MM.1S (cell line): Measurements from ENCODE around the gene CATSPERZ.
A peak's percentile ranks its signal among the peaks of the same experiment; 100 is the strongest.

Experiments used
- DNase-seq: peaks from one replicate; pipeline ENCODE4 v3.0.0-alpha.2; 2015
- H2AFZ ChIP-seq: fragments of 300-600 bp; sonication (generic); 2 replicates; pipeline ENCODE4 v1.6.0; 2016; ENCODE audit warnings: antibody characterized with exemption, low read length
- H3F3A ChIP-seq: fragments of 300-600 bp; sonication (generic); 2 replicates; pipeline ENCODE4 v1.6.1; 2016; ENCODE audit warnings: mild to moderate bottlenecking, antibody characterized with exemption, low read length, moderate library complexity, mixed read lengths; ENCODE audit not compliant: insufficient read depth
- H3K27ac ChIP-seq: fragments of 300-600 bp; sonication (generic); 2 replicates; pipeline ENCODE4 v1.5.1; 2016; ENCODE audit warnings: mild to moderate bottlenecking, low read length
- H3K27me3 ChIP-seq: fragments of 300-600 bp; sonication (generic); replicated peaks from 2 replicates; pipeline ENCODE4 v1.6.0; 2016; ENCODE audit warnings: low read length; ENCODE audit not compliant: insufficient read depth
- H3K36me3 ChIP-seq: fragments of 300-600 bp; sonication (generic); replicated peaks from 2 replicates; pipeline ENCODE4 v1.6.1; 2016; ENCODE audit warnings: mild to moderate bottlenecking, low read length, mixed read lengths; ENCODE audit not compliant: insufficient read depth
- H3K4me1 ChIP-seq: fragments of 300-600 bp; sonication (generic); 2 replicates; pipeline ENCODE4 v1.6.1; 2016; ENCODE audit warnings: low read length, mixed read lengths
- H3K4me2 ChIP-seq: fragments of 300-600 bp; sonication (generic); 2 replicates; pipeline ENCODE4 v1.6.0; 2016; ENCODE audit warnings: low read depth, low read length
- H3K4me3 ChIP-seq: fragments of 300-600 bp; sonication (generic); 2 replicates; pipeline ENCODE4 v1.5.1; 2016; ENCODE audit warnings: low read length, mixed read lengths
- H3K79me2 ChIP-seq: fragments of 300-600 bp; sonication (generic); 2 replicates; pipeline ENCODE4 v1.6.1; 2016; ENCODE audit warnings: mixed run types, low read length, mixed read lengths
- H3K9ac ChIP-seq: fragments of 300-600 bp; sonication (generic); 2 replicates; pipeline ENCODE4 v1.6.1; 2016; ENCODE audit warnings: low read length, mixed read lengths
- H3K9me2 ChIP-seq: fragments of 300-600 bp; sonication (generic); replicated peaks from 2 replicates; pipeline ENCODE4 v1.6.1; 2016; ENCODE audit warnings: mild to moderate bottlenecking, low read length, mixed read lengths; ENCODE audit not compliant: insufficient read depth
- H3K9me3 ChIP-seq: fragments of 300-600 bp; sonication (generic); replicated peaks from 2 replicates; pipeline ENCODE4 v1.6.1; 2016; ENCODE audit warnings: mild to moderate bottlenecking, low read length, mixed read lengths; ENCODE audit not compliant: insufficient read depth
- H4K20me1 ChIP-seq: fragments of 300-600 bp; sonication (generic); 2 replicates; pipeline ENCODE4 v1.6.1; 2016; ENCODE audit warnings: mild to moderate bottlenecking, low read length, moderate library complexity, mixed read lengths; ENCODE audit not compliant: insufficient read depth
- CTCF ChIP-seq: fragments of 300-600 bp; sonication (generic); IDR thresholded peaks from 2 replicates; pipeline ENCODE4 v1.5.1; 2016; ENCODE audit warnings: antibody characterized with exemption, low read length, mixed read lengths
- EZH2 ChIP-seq: fragments of 300-600 bp; sonication (generic); optimal IDR thresholded peaks from 2 replicates; pipeline ENCODE3; 2017; ENCODE audit warnings: low read depth, mild to moderate bottlenecking, antibody characterized with exemption, low read length, mixed read lengths
- EZH2phosphoT487 ChIP-seq: fragments of 300-600 bp; sonication (generic); IDR thresholded peaks from 2 replicates; pipeline ENCODE4 v1.6.1; 2018; ENCODE audit warnings: antibody characterized with exemption, low read length

CATSPERZ gene

GRCh38 chr11:64291262-64291751 lies 8.9 kb upstream of the CATSPERZ start, which contains the start of gene KCNK4:
Gene KCNK4 (plus strand): TSS chr11:64291302. CDS start chr11:64293019, 1,717 bp downstream.
- no peak for DNase-seq
- Histone ChIP-seq H4K20me1 (no peaks in the 10 kb centered on the region), H2AFZ (no peak within 1 kb of the TSS), H3K27me3 (peaks cover 52% of the 10 kb centered on the region), H3K4me2 (peak within 1 kb of the TSS; percentile 12; the same call in 1 of the 2 replicates), H3K9me3 (no peaks in the 10 kb centered on the region), H3K9me2 (no peaks in the 10 kb centered on the region), H3F3A (peaks cover 8% of the 10 kb centered on the region; the same call in 1 of the 2 replicates), H3K36me3 (no peaks in the 10 kb centered on the region), H3K4me3 (no peak within 1 kb of the TSS), H3K9ac (no peak within 1 kb of the TSS), H3K27ac (no peak within 1 kb of the TSS), H3K79me2 (no peaks in the 10 kb centered on the region; the same call in 1 of the 2 replicates), H3K4me1 (0 out of 2 replicates have a peak, but pooled peaks cover under 1% of the 10 kb centered on the region)
- no peak for TF ChIP-seq CTCF
- TF ChIP-seq EZH2, result no peak
- TF ChIP-seq EZH2phosphoT487, result no peak

- H3K4me1 ChIP-seq, result no peaks in the 10 kb centered on the region
- no peak overlapping the region for H3K27ac ChIP-seq
- H3K9ac ChIP-seq, result no peak overlapping the region
- peak overlapping the region; percentile 12; the same call in 1 of the 2 replicates for H3K4me2 ChIP-seq
- no peaks in the 10 kb centered on the region for H4K20me1 ChIP-seq
- no peaks in the 10 kb centered on the region for H3K9me2 ChIP-seq
- 0 out of 2 replicates have a peak, but pooled peaks cover 5% of the 10 kb centered on the region for H3F3A ChIP-seq
- no peaks in the 10 kb centered on the region for H3K9me3 ChIP-seq
- DNase-seq, result no peak
- no peak overlapping the region for H3K4me3 ChIP-seq
- H3K36me3 ChIP-seq, result no peaks in the 10 kb centered on the region
- H3K27me3 ChIP-seq, result peaks cover 58% of the 10 kb centered on the region
- H2AFZ ChIP-seq, result no peak overlapping the region
- no peaks in the 10 kb centered on the region for H3K79me2 ChIP-seq
- no peak for TF ChIP-seq CTCF
- no peak for TF ChIP-seq EZH2phosphoT487
- no peak for TF ChIP-seq EZH2
Observed at GRCh38 chr11:64291752-64292459, 8.3 kb upstream of the CATSPERZ start.

- H3K9me3 ChIP-seq, result no peaks in the 10 kb centered on the region
- no peaks in the 10 kb centered on the region for H3K9me2 ChIP-seq
- peaks cover 65% of the 10 kb centered on the region for H3K27me3 ChIP-seq
- no peaks in the 10 kb centered on the region for H4K20me1 ChIP-seq
- no peaks in the 10 kb centered on the region for H3K4me1 ChIP-seq
- peak; percentile 4 for DNase-seq
- H3K27ac ChIP-seq, result no peak overlapping the region
- 0 out of 2 replicates have a peak, but pooled peaks cover 5% of the 10 kb centered on the region for H3F3A ChIP-seq
- no peak overlapping the region for H3K4me3 ChIP-seq
- peak overlapping the region; percentile 12; the same call in 1 of the 2 replicates for H3K4me2 ChIP-seq
- no peak overlapping the region for H3K9ac ChIP-seq
- H2AFZ ChIP-seq, result no peak overlapping the region
- TF ChIP-seq EZH2, result peak; percentile 43
- TF ChIP-seq CTCF, result no peak
- H3K79me2 ChIP-seq, result no peaks in the 10 kb centered on the region
- no peaks in the 10 kb centered on the region for H3K36me3 ChIP-seq
Observed at GRCh38 chr11:64292460-64293254, 7.5 kb upstream of the CATSPERZ start.
